Gastroesophageal sphincter (tissue), 4 donors: Measurements from ENCODE around the gene MARCHF2. TPM values are rescaled to one million over a fixed set of nuclear protein-coding genes. Genes with fewer than 3 reads are reported as not detected.

Experiments
- ATAC-seq: fragments of 150-250 bp; one replicate; pipeline ENCODE4 v1.9.1; 2016; ENCODE audit warnings: mild to moderate bottlenecking, moderate library complexity
- H3K27ac ChIP-seq, 4 donors: fragments of 200-600 bp; sonication (generic) in 3 of 4; 1 replicate in 3 of 4; 2 replicates in 1 of 4; pipeline ENCODE4 v1.5.1; 2016 to 2019
- H3K27me3 ChIP-seq: fragments of 200-600 bp; sonication (generic); one replicate; pipeline ENCODE4 v1.5.1; 2019
- H3K36me3 ChIP-seq, 2 donors: fragments of 200-600 bp; sonication (generic); one replicate each; pipeline ENCODE4 v1.5.1; 2019; ENCODE audit warnings: control low read depth in 1 of 2
- H3K4me1 ChIP-seq, 3 donors: fragments of 200-600 bp; sonication (generic); 1 replicate in 2 of 3; 2 replicates in 1 of 3; pipeline ENCODE4 v1.5.1; 2016 to 2019; ENCODE audit warnings: control low read depth in 2 of 3
- H3K4me3 ChIP-seq, 2 donors: fragments of 200-600 bp; sonication (generic); one replicate each; pipeline ENCODE4 v1.5.1; 2019; ENCODE audit warnings: mild to moderate bottlenecking in 1 of 2, moderate library complexity in 1 of 2
- H3K9me3 ChIP-seq, 3 donors: fragments of 200-600 bp; sonication (generic); one replicate each; pipeline ENCODE4 v1.5.1; 2017 to 2019; ENCODE audit warnings: control low read depth in 2 of 3
- CTCF ChIP-seq, 4 experiments: fragments of 200-600 bp in 2 of 4; fragments of 450-650 bp in 2 of 4; sonication (generic) in 1 of 4; IDR thresholded peaks; one replicate each; pipeline ENCODE4 v1.5.1; 2017 to 2019; ENCODE audit warnings: antibody characterized with exemption in 4 of 4, mild to moderate bottlenecking in 2 of 4, moderate library complexity in 2 of 4
- EP300 ChIP-seq: sonication (generic); formaldehyde crosslinking; IDR thresholded peaks from one replicate; pipeline ENCODE4 v1.6.1; 2017; ENCODE audit warnings: antibody characterized with exemption, mild to moderate bottlenecking
- POLR2A ChIP-seq, 2 donors: fragments of 450-650 bp; IDR thresholded peaks; one replicate each; pipeline ENCODE4 v1.6.1; 2017; ENCODE audit warnings: antibody characterized with exemption in 2 of 2, mild to moderate bottlenecking in 2 of 2, moderate library complexity in 1 of 2
- POLR2AphosphoS5 ChIP-seq: sonication (generic); formaldehyde crosslinking; IDR thresholded peaks from one replicate; pipeline ENCODE4 v1.6.1; 2017; ENCODE audit warnings: antibody characterized with exemption
- WGBS, 2 donors: methylation state at CpG; one replicate each; pipeline ENCODE4 v1.1.5; 2018; ENCODE audit warnings: low coverage in 1 of 2; 5-methylcytosine and 5-hydroxymethylcytosine counted together
- total RNA-seq, 4 donors: library from RNA; depleted of rRNA; stranded (reverse); fragments of >200 nt; gene quantifications; one replicate each; pipeline ENCODE4 v1.1.0, GENCODE V29; 2016

Gene MARCHF2
- total RNA-seq, 4 donors from 2014 or later: 125 to 330 (median 237) TPM

- H3K27ac ChIP-seq: peak overlapping the region in 1 of 4 donors; percentile 14
- H3K36me3 ChIP-seq: peaks cover 0 to 86% of the 10 kb centered on the region in 2 donors
- ATAC-seq: no peak
- H3K9me3 ChIP-seq: no peaks in the 10 kb centered on the region
- 43 to 50% methylated on average over 1 of the region's 11 CpGs for WGBS, 2 donors
- peaks cover 0 to 67% (median 11%) of the 10 kb centered on the region in 3 donors for H3K4me1 ChIP-seq
- H3K4me3 ChIP-seq: no peak overlapping the region
- no peaks in the 10 kb centered on the region for H3K27me3 ChIP-seq
- TF ChIP-seq POLR2A (IDR thresholded peaks at IDR 0.05): no peak
- TF ChIP-seq POLR2AphosphoS5: no peak
- no peak for TF ChIP-seq EP300
- no peak for TF ChIP-seq CTCF (IDR thresholded peaks at IDR 0.05)
Measured at GRCh38 chr19:8481201-8481600, 68.1 kb downstream of the MARCHF2 start.

GRCh38 chr19:8481616-8482015 is 68.5 kb downstream of the MARCHF2 start:
- WGBS, 2 donors: 50 to 53% methylated on average over 1 to 6 of the region's 6 CpGs
- H3K4me1 ChIP-seq: peaks cover 0 to 64% (median 11%) of the 10 kb centered on the region in 3 donors
- TF ChIP-seq CTCF (IDR thresholded peaks at IDR 0.05) (no peak), POLR2AphosphoS5 (no peak), POLR2A (IDR thresholded peaks at IDR 0.05) (no peak), EP300 (no peak)
- H3K9me3 ChIP-seq: no peaks in the 10 kb centered on the region
- H3K27ac ChIP-seq: peak overlapping the region in 1 of 4 donors; percentile 14
- H3K27me3 ChIP-seq: no peaks in the 10 kb centered on the region
- peaks cover 0 to 86% of the 10 kb centered on the region in 2 donors for H3K36me3 ChIP-seq
- ATAC-seq: no peak
- no peak overlapping the region for H3K4me3 ChIP-seq

- Histone ChIP-seq H3K9me3 (no peaks in the 10 kb centered on the region), H3K36me3 (peaks cover 0 to 86% of the 10 kb centered on the region in 2 donors), H3K4me3 (no peak overlapping the region), H3K27me3 (no peaks in the 10 kb centered on the region), H3K4me1 (peaks cover 0 to 63% (median 11%) of the 10 kb centered on the region in 3 donors), H3K27ac (no peak overlapping the region)
- no peak for ATAC-seq
- WGBS, 2 donors: 40 to 89% methylated on average over 1 to 7 of the region's 11 CpGs
- TF ChIP-seq POLR2AphosphoS5: no peak
- TF ChIP-seq POLR2A (IDR thresholded peaks at IDR 0.05): no peak
Measured at GRCh38 chr19:8482696-8483095, 69.6 kb downstream of the MARCHF2 start.

GRCh38 chr19:8483165-8483564 is 70.1 kb downstream of the MARCHF2 start:
- H3K4me1 ChIP-seq: peaks cover 0 to 63% (median 9%) of the 10 kb centered on the region in 3 donors
- no peak for ATAC-seq
- no peaks in the 10 kb centered on the region for H3K9me3 ChIP-seq
- no peaks in the 10 kb centered on the region for H3K27me3 ChIP-seq
- H3K36me3 ChIP-seq: peaks cover 0 to 86% of the 10 kb centered on the region in 2 donors
- WGBS, 2 donors: 86 to 93% methylated on average over 4 to 8 of the region's 8 CpGs
- H3K4me3 ChIP-seq: no peak overlapping the region
- TF ChIP-seq POLR2A (IDR thresholded peaks at IDR 0.05) (no peak), EP300 (no peak), CTCF (IDR thresholded peaks at IDR 0.05) (no peak), POLR2AphosphoS5 (no peak)
- no peak overlapping the region for H3K27ac ChIP-seq

- peak; percentile 46 for ATAC-seq
Measured at GRCh38 chr19:8484331-8484894, 71.3 kb downstream of the MARCHF2 start.

More at GRCh38 chr19:8484331-8484894, 71.3 kb downstream of the MARCHF2 start:
- TF ChIP-seq POLR2A (IDR thresholded peaks at IDR 0.05) (no peak), POLR2AphosphoS5 (no peak), CTCF (IDR thresholded peaks at IDR 0.05) (no peak), EP300 (no peak)
- peaks cover 0 to 91% of the 10 kb centered on the region in 2 donors for H3K36me3 ChIP-seq
- no peaks in the 10 kb centered on the region for H3K9me3 ChIP-seq
- H3K27me3 ChIP-seq: no peaks in the 10 kb centered on the region
- no peak overlapping the region for H3K4me3 ChIP-seq
- 60 to 80% methylated on average over 2 to 3 of the region's 18 CpGs for WGBS, 2 donors
- peaks cover 0 to 52% (median 3%) of the 10 kb centered on the region in 3 donors for H3K4me1 ChIP-seq
- peak overlapping the region in 2 of 4 donors; percentile 14 to 29 for H3K27ac ChIP-seq
